ACHN (cell line): Measurements from ENCODE around the gene NRIP1.

Experiments
- DNase-seq: peaks from one replicate; pipeline ENCODE4 v3.0.0-alpha.2; 2015
- in situ Hi-C: cut with HindIII; loops from 2 replicates; pipeline ENCODE4 v1.10.0; 2017; ENCODE audit warnings: low sequenced_read_pairs, low pct_ligation_motif_present, low pct_unique_long_range_greater_than_20kb

The NRIP1 gene

GRCh38 chr21:14995695-14996490, 68.9 kb downstream of the NRIP1 start:
- DNase-seq: peak; percentile 59
- in situ Hi-C loops: no loop called here

- no peak for DNase-seq
- in situ Hi-C loops: no loop called here
Observed at GRCh38 chr21:14995226-14995625, 69.6 kb downstream of the NRIP1 start.

- no peak for DNase-seq
- in situ Hi-C loops: no loop called here
Observed at GRCh38 chr21:14993115-14993514, 71.7 kb downstream of the NRIP1 start.

GRCh38 chr21:14991957-14992356, 72.8 kb downstream of the NRIP1 start:
- in situ Hi-C loops: no loop called here
- DNase-seq: peak; percentile 36

GRCh38 chr21:14989359-14989758, 75.4 kb downstream of the NRIP1 start:
- DNase-seq: no peak
- in situ Hi-C loops: no loop called here

- DNase-seq: no peak
Observed at GRCh38 chr21:14988760-14989159, 76.0 kb downstream of the NRIP1 start.

GRCh38 chr21:14987370-14988170, 77.2 kb downstream of the NRIP1 start:
- in situ Hi-C loops: no loop called here
- no peak for DNase-seq

More at GRCh38 chr21:14988760-14989159, 76.0 kb downstream of the NRIP1 start:
- in situ Hi-C loops: no loop called here

- in situ Hi-C loops: no loop called here
- DNase-seq: no peak
Observed at GRCh38 chr21:14985306-14985705, 79.5 kb downstream of the NRIP1 start.

- in situ Hi-C loops: no loop called here
- no peak for DNase-seq
Observed at GRCh38 chr21:14982336-14982735, 82.5 kb downstream of the NRIP1 start.

GRCh38 chr21:14981246-14981645, 83.6 kb downstream of the NRIP1 start:
- no peak for DNase-seq
- in situ Hi-C loops: no loop called here

GRCh38 chr21:14979264-14979663, 85.5 kb downstream of the NRIP1 start:
- in situ Hi-C loops: no loop called here
- DNase-seq: no peak

- in situ Hi-C loops: no loop called here
- DNase-seq: no peak
Observed at GRCh38 chr21:14977814-14978213, 87.0 kb downstream of the NRIP1 start.

GRCh38 chr21:14975136-14975919, 89.5 kb downstream of the NRIP1 start:
- DNase-seq: no peak
- in situ Hi-C loops: no loop called here

GRCh38 chr21:14972678-14973077, 92.1 kb downstream of the NRIP1 start:
- no peak for DNase-seq
- in situ Hi-C loops: no loop called here

- no peak for DNase-seq
- in situ Hi-C loops: no loop called here
Observed at GRCh38 chr21:14968821-14969220, 96.0 kb downstream of the NRIP1 start.

GRCh38 chr21:14968029-14968428, 96.8 kb downstream of the NRIP1 start:
- in situ Hi-C loops: no loop called here
- no peak for DNase-seq

GRCh38 chr21:14964621-14965020, 100.2 kb downstream of the NRIP1 start:
- DNase-seq: no peak
- in situ Hi-C loops: no loop called here

GRCh38 chr21:14962217-14962616, 102.6 kb downstream of the NRIP1 start:
- in situ Hi-C loops: no loop called here
- no peak for DNase-seq

- no peak for DNase-seq
- in situ Hi-C loops: no loop called here
Observed at GRCh38 chr21:14961502-14961901, 103.3 kb downstream of the NRIP1 start.
